HFFc6 (cell line): ENCODE measurements around the gene FAXDC2. TPM values are rescaled to one million over a fixed set of nuclear protein-coding genes. Genes with fewer than 3 reads are reported as not detected.

Source experiments
- DNase-seq: peaks from one replicate; pipeline ENCODE4 v3.0.0-alpha.2; 2018
- H3K27ac Mint-ChIP-seq: 2 replicates; pipeline ENCODE4 v1.8.0; 2020; ENCODE audit warnings: mild to moderate bottlenecking, mixed read lengths
- H3K27me3 Mint-ChIP-seq: 2 replicates; pipeline ENCODE4 v1.8.0; 2021; ENCODE audit warnings: mild to moderate bottlenecking, moderate library complexity, mixed read lengths; ENCODE audit not compliant: insufficient read depth
- H3K36me3 Mint-ChIP-seq: 2 replicates; pipeline ENCODE4 v1.8.0; 2021; ENCODE audit warnings: low read depth, mixed read lengths
- H3K4me1 Mint-ChIP-seq: 2 replicates; pipeline ENCODE4 v1.8.0; 2020; ENCODE audit warnings: low read depth, mixed read lengths
- H3K4me3 Mint-ChIP-seq: 2 replicates; pipeline ENCODE4 v1.8.0; 2020; ENCODE audit warnings: mild to moderate bottlenecking, moderate library complexity, mixed read lengths
- H3K9me3 Mint-ChIP-seq: 2 replicates; pipeline ENCODE4 v1.8.0; 2020; ENCODE audit warnings: mild to moderate bottlenecking, mixed read lengths
- total RNA-seq, 6 experiments: library from RNA; stranded (reverse); fragmentation: NEBNext Ultra II Directional; extraction: Animal tissue kit (Norgen Biotek cat#: 25700); gene quantifications; 2 replicates in 1 of 6; 3 replicates in 5 of 6; pipeline ENCODE4 v1.2.3, GENCODE V29; 2021
- TF ChIP-seq, protein P1 (sequence below): fragments of 200-600 bp; sonication (generic); IDR thresholded peaks from 2 replicates; pipeline ENCODE4 v1.5.0; 2021; ENCODE audit warnings: antibody characterized with exemption, mild to moderate bottlenecking

The FAXDC2 gene
- total RNA-seq, 6 experiments from 2014 or later = 3.1 to 4.7 (median 3.6) TPM

DNA sequence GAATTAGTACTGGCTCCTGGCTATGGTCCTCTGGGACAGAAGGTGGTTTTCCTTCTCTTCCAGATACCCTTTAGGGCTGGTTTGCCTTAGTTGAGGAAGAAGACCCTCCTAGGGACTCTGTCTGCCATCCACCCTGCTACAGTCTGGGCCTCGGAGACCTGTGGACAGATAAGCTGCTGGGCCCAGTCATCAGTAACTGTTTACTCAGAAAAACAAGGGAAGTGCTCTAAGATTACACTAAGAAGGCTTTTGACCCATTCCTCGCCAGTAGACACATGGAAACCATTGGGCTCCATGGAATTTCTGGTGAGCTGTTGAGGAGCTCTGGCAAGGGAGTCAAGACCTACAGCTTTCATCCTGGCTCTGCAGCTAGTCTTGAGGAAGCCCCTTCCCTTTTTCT lies 64.0 kb downstream of the FAXDC2 start:
- TF ChIP-seq, protein P1, sequence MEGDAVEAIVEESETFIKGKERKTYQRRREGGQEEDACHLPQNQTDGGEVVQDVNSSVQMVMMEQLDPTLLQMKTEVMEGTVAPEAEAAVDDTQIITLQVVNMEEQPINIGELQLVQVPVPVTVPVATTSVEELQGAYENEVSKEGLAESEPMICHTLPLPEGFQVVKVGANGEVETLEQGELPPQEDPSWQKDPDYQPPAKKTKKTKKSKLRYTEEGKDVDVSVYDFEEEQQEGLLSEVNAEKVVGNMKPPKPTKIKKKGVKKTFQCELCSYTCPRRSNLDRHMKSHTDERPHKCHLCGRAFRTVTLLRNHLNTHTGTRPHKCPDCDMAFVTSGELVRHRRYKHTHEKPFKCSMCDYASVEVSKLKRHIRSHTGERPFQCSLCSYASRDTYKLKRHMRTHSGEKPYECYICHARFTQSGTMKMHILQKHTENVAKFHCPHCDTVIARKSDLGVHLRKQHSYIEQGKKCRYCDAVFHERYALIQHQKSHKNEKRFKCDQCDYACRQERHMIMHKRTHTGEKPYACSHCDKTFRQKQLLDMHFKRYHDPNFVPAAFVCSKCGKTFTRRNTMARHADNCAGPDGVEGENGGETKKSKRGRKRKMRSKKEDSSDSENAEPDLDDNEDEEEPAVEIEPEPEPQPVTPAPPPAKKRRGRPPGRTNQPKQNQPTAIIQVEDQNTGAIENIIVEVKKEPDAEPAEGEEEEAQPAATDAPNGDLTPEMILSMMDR = no peak
- H3K27me3 Mint-ChIP-seq = peaks cover 2% of the 10 kb centered on the region; the same call in 1 of the 2 replicates
- peaks cover 70% of the 10 kb centered on the region for H3K4me1 Mint-ChIP-seq
- no peak for DNase-seq
- H3K27ac Mint-ChIP-seq = peak overlapping the region; percentile 33
- no peak overlapping the region for H3K4me3 Mint-ChIP-seq
- H3K36me3 Mint-ChIP-seq = no peaks in the 10 kb centered on the region; the same call in 1 of the 2 replicates
- no peaks in the 10 kb centered on the region for H3K9me3 Mint-ChIP-seq

DNA sequence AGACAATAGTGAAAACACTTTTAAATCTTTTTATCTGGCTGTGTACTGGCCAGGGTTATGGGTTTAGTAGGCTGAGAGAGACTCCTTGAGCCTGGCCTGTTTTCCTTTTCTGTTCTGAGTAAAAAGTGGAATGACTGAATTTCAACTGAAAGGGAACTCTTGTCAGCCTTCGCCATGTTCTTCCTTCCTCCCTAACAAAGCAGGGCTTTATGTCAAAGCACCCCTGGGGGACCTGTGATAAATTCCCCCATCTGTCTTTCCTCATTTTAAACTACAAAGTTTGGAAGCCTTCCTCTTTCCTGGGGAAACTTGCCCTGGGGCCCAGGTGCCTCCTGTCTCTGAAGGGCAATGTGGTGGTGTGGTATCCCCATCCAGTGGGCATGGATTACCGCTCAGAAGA lies 65.5 kb downstream of the FAXDC2 start:
- no peak for DNase-seq
- H3K4me1 Mint-ChIP-seq = peaks cover 78% of the 10 kb centered on the region
- H3K27ac Mint-ChIP-seq = peak overlapping the region; percentile 6; the same call in 1 of the 2 replicates
- TF ChIP-seq, protein P1 = no peak
- H3K36me3 Mint-ChIP-seq = no peaks in the 10 kb centered on the region; the same call in none of the 2 replicates
- no peaks in the 10 kb centered on the region for H3K9me3 Mint-ChIP-seq
- H3K4me3 Mint-ChIP-seq = no peak overlapping the region
- H3K27me3 Mint-ChIP-seq = peaks cover 2% of the 10 kb centered on the region; the same call in 1 of the 2 replicates

DNA sequence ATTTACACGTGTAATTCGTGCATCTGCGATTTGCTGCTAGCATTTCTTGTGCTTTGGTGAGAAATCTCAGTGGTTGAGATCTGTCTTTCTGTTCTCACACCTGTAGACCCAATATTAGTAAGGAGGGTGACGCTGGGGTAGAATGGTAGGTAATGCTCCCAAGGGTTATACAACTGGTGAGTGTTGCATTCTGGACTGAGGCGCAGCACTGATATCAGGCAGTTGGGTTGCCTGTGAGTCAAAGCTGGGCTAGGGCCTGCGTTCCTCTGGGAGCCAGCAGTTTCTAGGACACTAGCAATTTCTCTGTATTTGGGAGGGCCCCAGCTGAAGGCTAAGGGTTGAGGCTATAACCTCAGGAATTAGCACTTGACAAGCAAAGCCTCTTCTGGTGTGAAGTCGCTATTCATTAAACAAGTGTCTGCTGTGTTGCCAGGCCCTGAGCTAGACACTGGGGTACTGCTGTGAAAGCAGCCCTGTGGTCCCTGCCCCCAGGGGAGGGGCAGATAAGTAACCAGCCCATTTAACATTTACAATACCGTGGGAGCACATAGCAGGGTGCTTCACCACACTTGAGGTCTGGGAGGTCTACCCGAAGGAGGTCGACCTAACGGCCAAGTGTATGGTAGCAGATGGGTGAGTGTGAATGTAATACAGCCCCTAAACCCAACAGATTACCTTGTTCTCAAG lies 66.5 kb downstream of the FAXDC2 start:
- peaks cover 2% of the 10 kb centered on the region; the same call in 1 of the 2 replicates for H3K27me3 Mint-ChIP-seq
- TF ChIP-seq, protein P1 = no peak
- H3K36me3 Mint-ChIP-seq = no peaks in the 10 kb centered on the region; the same call in none of the 2 replicates
- H3K27ac Mint-ChIP-seq = peak overlapping the region; percentile 65; the same call in 1 of the 2 replicates
- H3K4me1 Mint-ChIP-seq = peaks cover 88% of the 10 kb centered on the region
- no peak overlapping the region for H3K4me3 Mint-ChIP-seq
- no peaks in the 10 kb centered on the region for H3K9me3 Mint-ChIP-seq
- DNase-seq = no peak

DNA sequence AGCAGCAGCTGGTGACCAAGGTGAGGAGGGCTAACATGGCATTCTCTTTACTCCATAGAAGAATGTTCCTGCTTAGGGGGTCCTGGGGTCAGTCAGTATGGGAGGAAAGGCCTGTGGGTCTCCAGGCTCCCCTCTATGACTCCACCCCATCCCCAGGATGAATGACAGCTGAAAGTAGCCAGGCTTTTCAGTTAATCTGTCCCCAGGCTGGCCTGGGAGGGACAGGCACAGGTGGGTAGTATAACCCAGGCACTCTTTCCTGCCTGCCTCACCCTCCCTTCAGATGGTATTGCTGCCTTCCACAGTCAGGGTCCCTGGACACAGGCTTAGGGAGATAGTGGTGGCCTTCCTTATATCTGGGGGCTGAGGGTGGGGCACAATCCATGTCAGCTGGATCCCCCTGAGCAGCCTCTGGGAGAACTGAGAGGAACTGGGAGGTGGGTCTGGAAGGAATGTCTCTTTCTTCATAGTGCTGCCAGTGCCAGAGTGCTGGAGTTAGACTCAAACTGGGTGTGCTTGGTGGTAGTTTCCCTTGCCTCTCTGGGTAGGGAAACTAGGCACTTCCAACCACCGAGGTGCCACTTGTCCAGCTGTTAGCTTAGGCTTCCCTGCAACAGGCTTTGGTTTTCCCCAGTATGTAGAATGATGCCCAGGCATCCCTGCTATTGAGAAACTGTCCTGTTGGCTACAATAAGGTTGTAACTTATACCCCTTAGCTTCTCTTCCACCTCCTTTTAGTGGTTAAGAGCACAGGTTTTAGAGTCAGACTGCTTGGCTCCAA lies 67.4 kb downstream of the FAXDC2 start:
- Mint-ChIP-seq H3K9me3 (no peaks in the 10 kb centered on the region), H3K27me3 (no peaks in the 10 kb centered on the region), H3K36me3 (no peaks in the 10 kb centered on the region; the same call in 1 of the 2 replicates), H3K4me1 (peaks cover 88% of the 10 kb centered on the region), H3K4me3 (no peak overlapping the region), H3K27ac (peak overlapping the region; percentile 65)
- TF ChIP-seq, protein P1 = no peak
- no peak for DNase-seq

DNA sequence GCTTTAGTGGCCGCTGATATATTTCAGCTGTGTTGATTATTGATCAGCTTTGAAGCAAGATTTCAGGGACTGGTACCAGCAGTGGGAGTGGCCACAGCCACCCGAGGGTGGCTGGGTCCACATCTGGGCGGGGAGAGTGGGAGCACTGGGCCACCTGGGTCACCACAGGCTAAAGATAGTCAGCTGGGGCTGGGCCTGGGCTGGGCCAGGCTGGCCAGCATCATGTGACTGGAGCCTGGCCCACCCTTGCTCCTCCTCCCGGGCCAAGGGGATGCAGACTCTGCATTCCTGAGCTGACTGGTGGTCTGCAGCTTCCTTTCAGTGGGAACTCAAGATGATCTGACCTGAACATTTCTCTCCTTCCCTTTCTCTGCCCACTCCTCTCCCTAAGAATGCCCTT lies 68.1 kb downstream of the FAXDC2 start:
- H3K27me3 Mint-ChIP-seq = no peaks in the 10 kb centered on the region
- TF ChIP-seq, protein P1 = no peak
- no peaks in the 10 kb centered on the region for H3K9me3 Mint-ChIP-seq
- no peak overlapping the region for H3K4me3 Mint-ChIP-seq
- peaks cover 82% of the 10 kb centered on the region for H3K4me1 Mint-ChIP-seq
- no peak for DNase-seq
- no peaks in the 10 kb centered on the region; the same call in 1 of the 2 replicates for H3K36me3 Mint-ChIP-seq
- peak overlapping the region; percentile 57 for H3K27ac Mint-ChIP-seq
